ENCODE data around the gene IFI27L2.

GRCh38 chr14:94098326-94098992 lies 30.9 kb downstream of the IFI27L2 start:
- no peak for TF ChIP-seq CTCF (IDR thresholded peaks at IDR 0.05; ENCODE audit: poor library complexity)
- TF ChIP-seq EZH2 (IDR thresholded peaks at IDR 0.05; ENCODE audit: borderline replicate concordance) = no peak
- TF ChIP-seq EZH2phosphoT487 (IDR thresholded peaks at IDR 0.05; ENCODE audit: low read depth, severe bottlenecking, unreplicated experiment) = no peak
